ENCODE data around the gene LARP4B.

LARP4B gene

DNA sequence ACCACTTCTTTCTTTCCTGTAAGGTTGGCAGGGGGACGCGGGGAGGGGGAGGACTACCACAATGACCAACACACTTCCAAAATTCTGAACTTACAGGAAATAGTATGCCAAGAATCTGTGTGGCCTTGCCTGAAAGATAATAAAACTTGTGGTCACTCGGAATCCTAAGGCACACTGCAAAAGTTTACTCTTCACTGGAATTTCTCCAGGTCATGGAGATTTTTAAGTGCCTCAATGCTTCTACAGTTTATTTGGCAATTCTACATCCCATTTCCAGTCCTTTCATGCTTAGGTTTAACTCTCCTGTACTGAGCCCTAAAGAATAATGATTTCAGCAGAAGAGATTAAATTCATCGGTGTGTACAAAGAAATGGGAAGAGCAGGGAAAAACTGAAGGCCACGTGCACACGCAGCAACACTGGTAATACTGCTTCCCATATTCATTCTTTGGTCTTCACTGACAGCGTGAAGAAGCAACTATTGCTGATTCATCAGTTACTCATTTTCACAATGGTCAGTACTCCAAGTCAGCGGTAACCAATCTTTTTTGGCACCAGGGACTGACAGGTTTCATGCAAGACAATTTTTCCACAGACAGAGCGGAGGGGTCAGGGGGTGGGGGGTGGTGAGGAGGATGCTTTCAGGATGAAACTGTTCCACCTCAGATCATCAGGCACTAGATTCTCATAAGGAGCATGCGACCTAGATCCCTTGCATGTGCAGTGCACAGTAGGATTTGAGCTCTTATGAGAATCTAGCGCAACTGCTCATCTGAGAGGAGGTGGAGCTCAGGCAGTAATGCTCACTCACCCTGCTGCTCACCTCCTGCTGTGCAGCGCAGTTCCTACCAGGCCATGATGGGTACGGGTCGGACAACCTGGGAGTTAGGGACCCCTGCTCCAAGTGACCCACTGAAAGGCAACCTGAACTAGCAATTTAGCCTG lies 9.8 kb downstream of the LARP4B start (continued):
- TF ChIP-seq, protein P1, sequence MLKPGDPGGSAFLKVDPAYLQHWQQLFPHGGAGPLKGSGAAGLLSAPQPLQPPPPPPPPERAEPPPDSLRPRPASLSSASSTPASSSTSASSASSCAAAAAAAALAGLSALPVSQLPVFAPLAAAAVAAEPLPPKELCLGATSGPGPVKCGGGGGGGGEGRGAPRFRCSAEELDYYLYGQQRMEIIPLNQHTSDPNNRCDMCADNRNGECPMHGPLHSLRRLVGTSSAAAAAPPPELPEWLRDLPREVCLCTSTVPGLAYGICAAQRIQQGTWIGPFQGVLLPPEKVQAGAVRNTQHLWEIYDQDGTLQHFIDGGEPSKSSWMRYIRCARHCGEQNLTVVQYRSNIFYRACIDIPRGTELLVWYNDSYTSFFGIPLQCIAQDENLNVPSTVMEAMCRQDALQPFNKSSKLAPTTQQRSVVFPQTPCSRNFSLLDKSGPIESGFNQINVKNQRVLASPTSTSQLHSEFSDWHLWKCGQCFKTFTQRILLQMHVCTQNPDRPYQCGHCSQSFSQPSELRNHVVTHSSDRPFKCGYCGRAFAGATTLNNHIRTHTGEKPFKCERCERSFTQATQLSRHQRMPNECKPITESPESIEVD (tag by site-specific recombination; IDR thresholded peaks at IDR 0.05): peak; percentile 37; the same call in 1 of the 2 replicates
- TF ChIP-seq SP2 (tag by site-specific recombination; IDR thresholded peaks at IDR 0.05) (no peak), KLF7 (tag by site-specific recombination; IDR thresholded peaks at IDR 0.05; ENCODE audit: borderline replicate concordance) (no peak)

DNA sequence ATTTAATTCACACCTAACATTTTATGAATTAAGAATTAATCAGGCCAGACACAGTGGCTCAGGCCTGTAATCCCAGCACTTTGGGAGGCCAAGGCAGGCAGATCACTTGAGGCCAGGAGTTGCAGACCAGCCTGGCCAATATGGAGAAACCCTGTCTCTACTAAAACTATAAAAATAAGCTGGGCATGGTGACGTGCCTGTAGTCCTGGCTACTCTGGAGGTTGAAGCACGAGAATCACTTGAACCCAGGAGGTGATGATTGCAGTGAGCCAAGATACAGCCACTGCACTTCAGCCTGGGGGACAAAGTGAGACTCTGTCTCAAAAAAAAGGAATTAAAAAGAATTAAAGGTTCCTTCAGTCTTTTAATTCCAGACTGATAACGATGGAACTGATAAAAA lies 11.1 kb downstream of the LARP4B start:
- Histone ChIP-seq H3K27ac (ENCODE audit: extremely low read depth, low read depth, low read length) (no peak overlapping the region), H3K4me3 (ENCODE audit: low read depth, low read length) (no peak overlapping the region), H3K9me3 (ENCODE audit: control insufficient read depth, insufficient read depth, low read depth, low read length) (no peaks in the 10 kb centered on the region), H3K4me1 (ENCODE audit: control insufficient read depth, insufficient read depth, low read length) (peaks cover 11% of the 10 kb centered on the region), H3K36me3 (ENCODE audit: control insufficient read depth in 2 of 2, insufficient read depth in 1 of 2, low read length in 2 of 2) (peaks cover under 1 to 13% of the 10 kb centered on the region in 2 experiments)
- CTCF ChIA-PET: no interaction called here
- POLR2A ChIA-PET: no interaction called here
- TF ChIP-seq ZEB2 (tag by site-specific recombination; IDR thresholded peaks at IDR 0.05): no peak
- no peak for TF ChIP-seq ZFP69B (tag by site-specific recombination; IDR thresholded peaks at IDR 0.05)
- TF ChIP-seq ZNF311 (tag by site-specific recombination; IDR thresholded peaks at IDR 0.05; ENCODE audit: borderline replicate concordance): no peak
- TF ChIP-seq SCRT1 (tag by site-specific recombination; IDR thresholded peaks at IDR 0.05; ENCODE audit: borderline replicate concordance): no peak
- TF ChIP-seq ZNF654 (tag by site-specific recombination; IDR thresholded peaks at IDR 0.05; ENCODE audit: low read depth): no peak
- TF ChIP-seq ZNF791 (tag by site-specific recombination; IDR thresholded peaks at IDR 0.05): no peak
- no peak for TF ChIP-seq ZNF561 (tag by site-specific recombination; IDR thresholded peaks at IDR 0.05; ENCODE audit: borderline replicate concordance)
- no peak for TF ChIP-seq ZSCAN30 (tag by site-specific recombination; IDR thresholded peaks at IDR 0.05)

DNA sequence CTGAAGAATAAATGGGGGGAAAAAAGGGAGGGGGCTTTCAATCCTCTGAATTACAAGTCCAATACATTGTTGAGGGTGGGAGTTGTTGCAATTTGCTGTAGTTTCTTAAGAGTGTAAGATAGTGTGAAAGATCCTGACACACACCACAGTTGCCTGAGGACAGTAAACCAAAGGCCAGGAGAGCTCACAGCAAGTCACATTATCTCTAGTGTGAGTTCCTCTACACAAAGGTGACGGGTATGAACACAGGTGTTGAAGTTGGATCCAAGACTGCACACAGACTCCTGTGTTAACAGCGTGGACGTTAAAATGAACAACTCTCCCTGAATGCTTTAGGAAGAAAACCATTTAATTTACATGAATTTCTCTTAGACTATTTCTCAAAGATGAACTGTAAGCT lies 12.0 kb downstream of the LARP4B start:
- ChIA-PET POLR2A (no interaction called here), CTCF (interaction anchor here (0.6 kb wide), 1 partner anchor 64 kb away, joined by 3 read pairs; no protein-coding TSS in a partner anchor)
- no peak overlapping the region for H3K4me3 ChIP-seq (ENCODE audit: low read depth, low read length)
- no peaks in the 10 kb centered on the region for H3K9me3 ChIP-seq (ENCODE audit: control insufficient read depth, insufficient read depth, low read depth, low read length)
- H3K4me1 ChIP-seq (ENCODE audit: control insufficient read depth, insufficient read depth, low read length): peaks cover 11% of the 10 kb centered on the region
- no peak overlapping the region for H3K27ac ChIP-seq (ENCODE audit: extremely low read depth, low read depth, low read length)
- peaks cover 0 to 7% of the 10 kb centered on the region in 2 experiments; a peak in 2 of 3 replicates for H3K36me3 ChIP-seq (ENCODE audit: control insufficient read depth in 2 of 2, insufficient read depth in 1 of 2, low read length in 2 of 2)
- no peak for TF ChIP-seq KLF1 (tag by site-specific recombination; IDR thresholded peaks at IDR 0.05)
- TF ChIP-seq, protein P2, sequence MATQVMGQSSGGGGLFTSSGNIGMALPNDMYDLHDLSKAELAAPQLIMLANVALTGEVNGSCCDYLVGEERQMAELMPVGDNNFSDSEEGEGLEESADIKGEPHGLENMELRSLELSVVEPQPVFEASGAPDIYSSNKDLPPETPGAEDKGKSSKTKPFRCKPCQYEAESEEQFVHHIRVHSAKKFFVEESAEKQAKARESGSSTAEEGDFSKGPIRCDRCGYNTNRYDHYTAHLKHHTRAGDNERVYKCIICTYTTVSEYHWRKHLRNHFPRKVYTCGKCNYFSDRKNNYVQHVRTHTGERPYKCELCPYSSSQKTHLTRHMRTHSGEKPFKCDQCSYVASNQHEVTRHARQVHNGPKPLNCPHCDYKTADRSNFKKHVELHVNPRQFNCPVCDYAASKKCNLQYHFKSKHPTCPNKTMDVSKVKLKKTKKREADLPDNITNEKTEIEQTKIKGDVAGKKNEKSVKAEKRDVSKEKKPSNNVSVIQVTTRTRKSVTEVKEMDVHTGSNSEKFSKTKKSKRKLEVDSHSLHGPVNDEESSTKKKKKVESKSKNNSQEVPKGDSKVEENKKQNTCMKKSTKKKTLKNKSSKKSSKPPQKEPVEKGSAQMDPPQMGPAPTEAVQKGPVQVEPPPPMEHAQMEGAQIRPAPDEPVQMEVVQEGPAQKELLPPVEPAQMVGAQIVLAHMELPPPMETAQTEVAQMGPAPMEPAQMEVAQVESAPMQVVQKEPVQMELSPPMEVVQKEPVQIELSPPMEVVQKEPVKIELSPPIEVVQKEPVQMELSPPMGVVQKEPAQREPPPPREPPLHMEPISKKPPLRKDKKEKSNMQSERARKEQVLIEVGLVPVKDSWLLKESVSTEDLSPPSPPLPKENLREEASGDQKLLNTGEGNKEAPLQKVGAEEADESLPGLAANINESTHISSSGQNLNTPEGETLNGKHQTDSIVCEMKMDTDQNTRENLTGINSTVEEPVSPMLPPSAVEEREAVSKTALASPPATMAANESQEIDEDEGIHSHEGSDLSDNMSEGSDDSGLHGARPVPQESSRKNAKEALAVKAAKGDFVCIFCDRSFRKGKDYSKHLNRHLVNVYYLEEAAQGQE (tag by site-specific recombination; IDR thresholded peaks at IDR 0.05): no peak
- TF ChIP-seq ZNF558 (tag by site-specific recombination; IDR thresholded peaks at IDR 0.05): no peak
- TF ChIP-seq SP3 (tag by site-specific recombination; IDR thresholded peaks at IDR 0.05): no peak
- TF ChIP-seq, protein P3, sequence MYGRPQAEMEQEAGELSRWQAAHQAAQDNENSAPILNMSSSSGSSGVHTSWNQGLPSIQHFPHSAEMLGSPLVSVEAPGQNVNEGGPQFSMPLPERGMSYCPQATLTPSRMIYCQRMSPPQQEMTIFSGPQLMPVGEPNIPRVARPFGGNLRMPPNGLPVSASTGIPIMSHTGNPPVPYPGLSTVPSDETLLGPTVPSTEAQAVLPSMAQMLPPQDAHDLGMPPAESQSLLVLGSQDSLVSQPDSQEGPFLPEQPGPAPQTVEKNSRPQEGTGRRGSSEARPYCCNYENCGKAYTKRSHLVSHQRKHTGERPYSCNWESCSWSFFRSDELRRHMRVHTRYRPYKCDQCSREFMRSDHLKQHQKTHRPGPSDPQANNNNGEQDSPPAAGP (tag by site-specific recombination; IDR thresholded peaks at IDR 0.05): no peak
- no peak for TF ChIP-seq ZBTB20 (tag by site-specific recombination; IDR thresholded peaks at IDR 0.05)
- no peak for TF ChIP-seq ZNF423 (tag by site-specific recombination; IDR thresholded peaks at IDR 0.05)
- TF ChIP-seq ZNF23 (tag by site-specific recombination; IDR thresholded peaks at IDR 0.05; ENCODE audit: borderline replicate concordance): no peak
- no peak for TF ChIP-seq ZNF629 (tag by site-specific recombination; IDR thresholded peaks at IDR 0.05)
- no peak for TF ChIP-seq PRDM1 (tag by site-specific recombination; IDR thresholded peaks at IDR 0.05)
- TF ChIP-seq RBAK (tag by site-specific recombination; IDR thresholded peaks at IDR 0.05): no peak
- TF ChIP-seq ZNF473 (tag by site-specific recombination; IDR thresholded peaks at IDR 0.05): no peak
- TF ChIP-seq ZNF571 (tag by site-specific recombination; IDR thresholded peaks at IDR 0.05): no peak
- TF ChIP-seq, protein P4, sequence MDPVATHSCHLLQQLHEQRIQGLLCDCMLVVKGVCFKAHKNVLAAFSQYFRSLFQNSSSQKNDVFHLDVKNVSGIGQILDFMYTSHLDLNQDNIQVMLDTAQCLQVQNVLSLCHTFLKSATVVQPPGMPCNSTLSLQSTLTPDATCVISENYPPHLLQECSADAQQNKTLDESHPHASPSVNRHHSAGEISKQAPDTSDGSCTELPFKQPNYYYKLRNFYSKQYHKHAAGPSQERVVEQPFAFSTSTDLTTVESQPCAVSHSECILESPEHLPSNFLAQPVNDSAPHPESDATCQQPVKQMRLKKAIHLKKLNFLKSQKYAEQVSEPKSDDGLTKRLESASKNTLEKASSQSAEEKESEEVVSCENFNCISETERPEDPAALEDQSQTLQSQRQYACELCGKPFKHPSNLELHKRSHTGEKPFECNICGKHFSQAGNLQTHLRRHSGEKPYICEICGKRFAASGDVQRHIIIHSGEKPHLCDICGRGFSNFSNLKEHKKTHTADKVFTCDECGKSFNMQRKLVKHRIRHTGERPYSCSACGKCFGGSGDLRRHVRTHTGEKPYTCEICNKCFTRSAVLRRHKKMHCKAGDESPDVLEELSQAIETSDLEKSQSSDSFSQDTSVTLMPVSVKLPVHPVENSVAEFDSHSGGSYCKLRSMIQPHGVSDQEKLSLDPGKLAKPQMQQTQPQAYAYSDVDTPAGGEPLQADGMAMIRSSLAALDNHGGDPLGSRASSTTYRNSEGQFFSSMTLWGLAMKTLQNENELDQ (tag by site-specific recombination; IDR thresholded peaks at IDR 0.05; ENCODE audit: low read depth): no peak
